D721Med (cell line): ENCODE measurements around the gene CPT1B.
"Not testable (repeated sequence)": the region's sequence is repeated elsewhere in the genome, so short reads cannot be mapped to it uniquely, and the experiment has no call there.

Source experiments
- DNase-seq: peaks from one replicate; pipeline ENCODE4 v3.0.0; 2011; ENCODE audit warnings: low spot score; ENCODE audit not compliant: insufficient read length
- FAIRE-seq: peaks from 2 replicates; lab custom pipeline; 2011; peaks lifted over from hg19 to GRCh38; lab: Jason Lieb, UNC
- TF ChIP-seq, protein P1 (sequence below): IDR thresholded peaks from 2 replicates; pipeline ENCODE4 v1.5.1; 2012; ENCODE audit warnings: mild to moderate bottlenecking, control low read depth; ENCODE audit not compliant: insufficient read depth; ENCODE audit errors: missing control alignments

Gene CPT1B

DNA sequence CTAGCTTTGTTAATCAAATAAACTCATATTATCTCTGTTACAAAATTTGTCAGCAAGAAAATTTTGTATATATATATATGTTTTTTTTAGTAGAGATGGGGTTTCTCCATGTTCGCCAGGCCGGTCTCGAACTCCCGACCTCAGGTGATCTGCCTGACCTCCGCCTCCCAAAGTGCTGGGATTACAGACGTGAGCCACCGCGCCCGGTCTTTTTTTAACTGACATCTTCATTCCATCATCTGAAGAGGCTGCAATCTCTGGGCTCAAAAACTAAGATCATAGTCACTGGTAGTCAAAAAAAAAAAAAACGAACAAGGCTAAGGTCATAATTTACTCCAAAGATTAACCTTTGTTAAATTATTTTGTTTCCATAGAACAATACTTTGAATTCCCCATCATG is 37.8 kb downstream of the CPT1B start:
- DNase-seq, result no peak
- FAIRE-seq, result no peak
- TF ChIP-seq, protein P1, sequence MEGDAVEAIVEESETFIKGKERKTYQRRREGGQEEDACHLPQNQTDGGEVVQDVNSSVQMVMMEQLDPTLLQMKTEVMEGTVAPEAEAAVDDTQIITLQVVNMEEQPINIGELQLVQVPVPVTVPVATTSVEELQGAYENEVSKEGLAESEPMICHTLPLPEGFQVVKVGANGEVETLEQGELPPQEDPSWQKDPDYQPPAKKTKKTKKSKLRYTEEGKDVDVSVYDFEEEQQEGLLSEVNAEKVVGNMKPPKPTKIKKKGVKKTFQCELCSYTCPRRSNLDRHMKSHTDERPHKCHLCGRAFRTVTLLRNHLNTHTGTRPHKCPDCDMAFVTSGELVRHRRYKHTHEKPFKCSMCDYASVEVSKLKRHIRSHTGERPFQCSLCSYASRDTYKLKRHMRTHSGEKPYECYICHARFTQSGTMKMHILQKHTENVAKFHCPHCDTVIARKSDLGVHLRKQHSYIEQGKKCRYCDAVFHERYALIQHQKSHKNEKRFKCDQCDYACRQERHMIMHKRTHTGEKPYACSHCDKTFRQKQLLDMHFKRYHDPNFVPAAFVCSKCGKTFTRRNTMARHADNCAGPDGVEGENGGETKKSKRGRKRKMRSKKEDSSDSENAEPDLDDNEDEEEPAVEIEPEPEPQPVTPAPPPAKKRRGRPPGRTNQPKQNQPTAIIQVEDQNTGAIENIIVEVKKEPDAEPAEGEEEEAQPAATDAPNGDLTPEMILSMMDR, result no peak

DNA sequence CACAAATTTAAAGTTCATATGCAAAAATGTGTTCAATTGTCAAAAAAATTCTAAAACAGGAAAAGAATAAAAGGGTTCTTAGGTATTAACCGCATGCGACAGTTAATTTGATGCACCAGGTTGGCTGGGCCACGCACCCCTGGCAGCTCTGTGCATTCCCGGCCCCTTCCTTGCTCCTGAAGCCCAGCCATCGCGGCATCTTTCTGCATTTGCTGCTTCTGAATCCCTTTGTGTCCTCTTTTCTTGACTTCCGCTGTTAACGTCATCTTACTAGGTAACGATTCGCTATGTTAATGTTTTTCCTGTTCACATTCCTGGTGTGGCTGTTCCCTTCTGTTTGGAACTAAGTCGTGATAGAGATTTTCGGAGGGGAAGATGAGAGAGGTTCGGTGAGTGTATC is 40.5 kb downstream of the CPT1B start:
- FAIRE-seq (no peak), DNase-seq (no peak)
- TF ChIP-seq, protein P1, result no peak

DNA sequence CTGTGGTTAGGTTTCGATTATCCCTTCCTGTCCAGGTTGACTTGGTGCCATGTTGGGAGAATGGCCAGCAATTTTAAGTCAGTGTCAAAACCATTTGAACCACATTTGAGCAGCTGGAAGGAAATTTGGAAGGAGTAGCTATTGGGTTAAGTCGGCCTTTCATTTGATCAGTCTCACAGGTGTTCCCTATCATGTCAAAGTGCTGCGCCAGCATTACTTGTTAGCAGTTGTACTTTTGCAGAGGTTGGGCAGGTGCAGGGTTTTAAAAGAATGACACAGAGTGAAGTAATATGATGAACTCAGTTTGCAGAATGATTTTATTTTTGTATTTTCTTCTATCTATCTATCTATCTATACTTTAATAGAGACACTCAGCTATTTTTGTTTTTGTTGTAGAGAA is 42.0 kb downstream of the CPT1B start:
- FAIRE-seq (no peak), DNase-seq (no peak)
- TF ChIP-seq, protein P1, result no peak

- TF ChIP-seq, protein P1, result no peak
- DNase-seq (no peak), FAIRE-seq (no peak)
These were observed 43.1 kb downstream of the CPT1B start for GRCh38 chr22:50535113-50535512.

DNA sequence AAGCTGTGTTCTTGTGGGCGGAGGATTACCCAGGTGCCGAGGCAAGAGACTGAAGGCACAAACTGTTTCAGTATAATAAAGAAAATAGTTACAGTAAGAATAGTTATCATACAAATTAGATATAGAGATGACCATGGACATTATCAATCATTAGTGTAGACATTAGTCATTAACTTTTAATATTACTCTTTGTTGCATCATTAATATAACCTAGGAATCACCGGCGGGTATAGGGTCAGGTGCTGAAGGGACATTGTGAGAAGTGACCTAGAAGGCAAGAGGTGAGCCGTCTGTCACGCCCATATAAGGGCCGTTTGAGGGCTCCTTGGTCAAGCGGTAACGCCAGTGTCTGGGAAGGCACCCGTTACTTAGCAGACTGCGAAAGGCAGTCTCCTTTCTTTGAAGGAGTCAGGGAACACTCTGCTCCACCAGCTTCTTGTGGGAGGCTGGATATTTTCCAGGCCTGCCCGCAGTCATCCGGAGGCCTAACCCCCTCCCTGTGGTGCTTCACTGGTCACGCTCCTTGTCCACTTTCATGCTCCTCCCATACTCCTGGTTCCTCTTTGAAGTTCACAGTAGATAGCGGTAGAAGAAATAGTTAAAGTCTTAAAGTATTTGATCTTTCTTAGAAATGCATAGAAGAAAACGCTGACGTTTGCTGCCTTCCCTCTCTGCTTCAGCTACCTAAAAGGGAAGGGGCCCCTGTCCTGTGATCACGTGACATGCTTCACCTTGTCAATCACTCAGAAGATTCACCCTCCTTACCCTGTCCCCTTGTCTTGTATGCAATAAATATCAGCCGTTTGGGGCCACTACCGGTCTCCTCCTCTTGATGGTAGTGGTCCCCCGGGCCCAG is 44.1 kb downstream of the CPT1B start:
- not testable (repeated sequence) for DNase-seq, FAIRE-seq

DNA sequence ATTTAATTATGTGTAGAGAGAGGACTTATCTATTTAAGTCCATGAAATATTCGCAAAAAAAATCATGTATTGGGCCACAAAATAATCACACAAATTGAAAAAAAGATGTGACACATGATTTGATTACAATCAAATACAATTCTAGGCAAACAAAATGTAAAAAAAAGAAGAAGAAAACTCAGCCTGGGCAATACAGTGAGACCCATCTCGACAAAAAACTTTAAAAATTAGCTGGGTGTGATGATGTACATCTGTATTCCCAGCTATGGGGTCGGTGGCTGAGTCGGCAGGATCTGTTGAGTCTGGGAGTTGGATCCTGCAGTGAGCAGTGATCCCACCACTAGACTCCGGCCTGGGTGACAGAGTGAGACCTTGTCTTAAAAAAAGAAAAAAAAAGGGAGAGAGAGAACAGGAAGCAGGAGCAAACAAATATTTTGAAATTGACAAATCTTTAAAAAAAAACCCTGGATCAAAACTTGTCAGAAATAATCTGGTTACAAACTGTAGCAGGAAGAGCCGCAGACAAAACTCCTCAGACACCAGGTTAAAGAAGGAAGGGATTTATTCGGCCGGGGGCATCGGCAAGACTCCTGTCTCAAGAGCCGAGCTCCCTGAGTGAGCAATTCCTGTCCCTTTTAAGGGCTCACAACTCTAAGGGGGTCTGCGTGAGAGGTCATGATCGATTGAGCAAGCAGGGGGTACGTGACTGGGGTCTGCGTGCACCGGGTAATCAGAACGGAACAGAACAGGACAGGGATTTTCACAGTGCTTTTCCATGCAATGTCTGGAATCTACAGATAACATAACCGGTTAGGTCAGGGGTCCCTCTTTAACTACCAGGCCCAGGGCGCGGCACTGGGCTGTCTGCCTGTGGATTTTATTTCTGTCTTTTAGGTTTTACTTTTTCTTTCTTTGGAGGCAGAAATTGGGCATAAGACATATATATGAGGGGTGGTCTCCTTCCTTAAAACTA is 45.1 kb downstream of the CPT1B start:
- no peak for FAIRE-seq
- no peak for DNase-seq
- TF ChIP-seq, protein P1, result no peak

- DNase-seq (no peak), FAIRE-seq (no peak)
- TF ChIP-seq, protein P1, result no peak
These were observed 46.1 kb downstream of the CPT1B start for GRCh38 chr22:50531962-50532674.
